K562 (cell line): Measurements from ENCODE around the gene AFG1L. TPM values are rescaled to one million over a fixed set of nuclear protein-coding genes. Genes with fewer than 3 reads are reported as not detected.

Experiments
- ATAC-seq: fragments of 200-7000 bp; cut with Tn5 transposase; 3 replicates; pipeline ENCODE4 v1.9.1; 2020; ENCODE audit warnings: moderate library complexity
- BruUV-seq: library from RNA; stranded (reverse); fragments of 400-500 nt; replicated peaks from 2 replicates; lab custom pipeline; 2021; lab: Mats Ljungman, UMichigan
- CTCF ChIA-PET: fragments of 300-600 bp; formaldehyde crosslinking; extraction: SDS; loops from one replicate; lab custom pipeline; 2021; ENCODE audit warnings: low intra/inter-chr PET ratio; lab: Yijun Ruan, JAX
- POLR2A ChIA-PET: fragments of 300-600, 350-650 bp; sonication (Branson Sonifier 250); formaldehyde crosslinking; extraction: SDS; loops from one replicate; lab custom pipeline; 2021; ENCODE audit warnings: antibody characterized with exemption, inconsistent platforms; lab: Yijun Ruan, JAX
- DNase-seq, 4 experiments: peaks; one replicate each; pipeline versions ENCODE4 v3.0.0 to v3.0.0-alpha.2; 2011 to 2018; ENCODE audit warnings: low spot score in 3 of 4, mixed read lengths in 3 of 4; ENCODE audit errors: extremely low read depth in 1 of 4
- FAIRE-seq: peaks from 2 replicates; lab custom pipeline; 2011; peaks lifted over from hg19 to GRCh38; lab: Jason Lieb, UNC
- H2AFZ ChIP-seq: 2 replicates; pipeline ENCODE4 v1.6.0; 2011; ENCODE audit warnings: low read depth, low read length, control low read depth, inconsistent platforms
- H3K27ac ChIP-seq: fragments of 200-600 bp; 3 replicates; pipeline ENCODE4 v1.8.0; 2011; ENCODE audit warnings: low read depth, mild to moderate bottlenecking, control low read depth, inconsistent platforms, low read length, moderate library complexity, mixed read lengths; ENCODE audit errors: extremely low read depth
- H3K27me3 ChIP-seq, 2 experiments: fragments of 300-600 bp in 1 of 2; 2 replicates in 1 of 2; 3 replicates in 1 of 2; pipeline versions ENCODE4 v1.6.0 to v1.8.0; 2011; ENCODE audit warnings: inconsistent platforms in 2 of 2, low read length in 2 of 2, mild to moderate bottlenecking in 1 of 2, mixed read lengths in 1 of 2, moderate library complexity in 1 of 2; ENCODE audit not compliant: control insufficient read depth in 2 of 2, insufficient read depth in 2 of 2
- H3K36me3 ChIP-seq: fragments of 300-600 bp; 3 replicates; pipeline ENCODE4 v1.8.0; 2011; ENCODE audit warnings: mild to moderate bottlenecking, low read length, inconsistent platforms; ENCODE audit not compliant: control insufficient read depth, insufficient read depth
- H3K4me1 ChIP-seq, 2 experiments: fragments of 200-600 bp in 1 of 2; replicated peaks in 1 of 2; 2 replicates in 1 of 2; 3 replicates in 1 of 2; pipeline versions ENCODE4 v1.5.1 to v1.8.0; 2011; ENCODE audit warnings: inconsistent platforms in 2 of 2, low read length in 2 of 2, mild to moderate bottlenecking in 1 of 2, mixed read lengths in 1 of 2, moderate library complexity in 1 of 2; ENCODE audit not compliant: control insufficient read depth in 2 of 2, insufficient read depth in 2 of 2
- H3K4me2 ChIP-seq: 2 replicates; pipeline ENCODE4 v1.6.1; 2011; ENCODE audit warnings: low read length, control low read depth, inconsistent platforms, mixed read lengths; ENCODE audit not compliant: insufficient read depth
- H3K4me3 ChIP-seq: fragments of 200-600 bp; sonication (generic), shearing (Covaris generic); 2 replicates; pipeline ENCODE4 v1.5.1; 2016; ENCODE audit warnings: control low read depth, inconsistent platforms
- H3K79me2 ChIP-seq: fragments of 200-600 bp; 3 replicates; pipeline ENCODE4 v1.8.0; 2011; ENCODE audit warnings: low read length, inconsistent platforms; ENCODE audit not compliant: control insufficient read depth, insufficient read depth
- H3K9ac ChIP-seq, 2 experiments: 2 replicates each; pipeline versions ENCODE4 v1.6.0 to v1.6.1; 2011; ENCODE audit warnings: low read depth in 2 of 2, low read length in 2 of 2, control low read depth in 1 of 2, inconsistent platforms in 1 of 2, mild to moderate bottlenecking in 1 of 2, mixed read lengths in 1 of 2; ENCODE audit not compliant: insufficient read depth in 1 of 2
- H3K9me1 ChIP-seq: one replicate; pipeline ENCODE4 v1.6.0; 2011; ENCODE audit warnings: inconsistent platforms, mild to moderate bottlenecking, low read length, moderate library complexity; ENCODE audit not compliant: control insufficient read depth, insufficient read depth
- H3K9me3 ChIP-seq: replicated peaks from 2 replicates; pipeline ENCODE4 v1.5.1; 2011; ENCODE audit warnings: low read depth, low read length, inconsistent platforms; ENCODE audit not compliant: control insufficient read depth, insufficient read depth
- H4K20me1 ChIP-seq: replicated peaks from 2 replicates; pipeline ENCODE4 v1.6.1; 2011; ENCODE audit warnings: low read length, inconsistent platforms, mixed read lengths; ENCODE audit not compliant: control insufficient read depth, insufficient read depth
- E2F1 ChIP-seq: sonication (generic); formaldehyde crosslinking; IDR thresholded peaks from 2 replicates; pipeline ENCODE4 v1.8.1; 2023; ENCODE audit warnings: mild to moderate bottlenecking, missing genetic modification reagents, moderate library complexity
- KLF16 ChIP-seq: IDR thresholded peaks from 2 replicates; pipeline ENCODE4 v1.6.1; 2016; ENCODE audit warnings: antibody characterized with exemption
- MYC ChIP-seq, 2 experiments: fragments of 250-450 bp in 1 of 2; sonication (Bioruptor Pico) in 1 of 2; IDR thresholded peaks; 2 replicates each; pipeline versions ENCODE4 v1.5.1 to v1.6.1; 2012 to 2021; ENCODE audit warnings: low read depth in 2 of 2, borderline replicate concordance in 1 of 2, improper control_type of control experiment in 1 of 2, low read length in 1 of 2, mild to moderate bottlenecking in 1 of 2, moderate library complexity in 1 of 2
- NFE2L1 ChIP-seq: fragments of 450-650 bp; IDR thresholded peaks from 2 replicates; pipeline ENCODE4 v1.6.1; 2016; ENCODE audit warnings: missing genetic modification characterization, low read depth, mild to moderate bottlenecking, missing compliant biosample characterization, moderate library complexity, borderline replicate concordance
- NR4A1 ChIP-seq, 2 experiments: fragments of 250-450 bp in 1 of 2; fragments of 450-650 bp in 1 of 2; sonication (Bioruptor Pico) in 1 of 2; IDR thresholded peaks; 2 replicates each; pipeline versions ENCODE4 v1.4.0 to v1.6.1; 2016 to 2020; ENCODE audit warnings: mild to moderate bottlenecking in 2 of 2, missing compliant biosample characterization in 1 of 2, missing genetic modification characterization in 1 of 2, moderate library complexity in 1 of 2
- POLR2G ChIP-seq: fragments of 200-400 bp; formaldehyde crosslinking; IDR thresholded peaks from 2 replicates; pipeline ENCODE4 v1.6.1; 2017; ENCODE audit warnings: low read depth, mild to moderate bottlenecking, antibody characterized with exemption, low read length, moderate library complexity
- SAP30 ChIP-seq: fragments of 200-600 bp; sonication (generic); IDR thresholded peaks from 2 replicates; pipeline ENCODE4 v1.6.1; 2012; ENCODE audit warnings: borderline replicate concordance, low read depth, mild to moderate bottlenecking, moderate library complexity, low read length, control low read depth, inconsistent platforms; ENCODE audit not compliant: insufficient read depth, poor library complexity, severe bottlenecking
- SETDB1 ChIP-seq: IDR thresholded peaks from one replicate; pipeline ENCODE4 v1.6.1; 2012; ENCODE audit warnings: low read length, control low read depth, inconsistent platforms
- THRB ChIP-seq: fragments of 450-650 bp; formaldehyde crosslinking; conservative IDR thresholded peaks from 2 replicates; pipeline ENCODE4 v1.4.0; 2022; ENCODE audit warnings: mild to moderate bottlenecking, missing genetic modification characterization
- TRIM25 ChIP-seq: fragments of 450-650 bp; IDR thresholded peaks from 2 replicates; pipeline ENCODE4 v1.7.0; 2016; ENCODE audit warnings: borderline replicate concordance
- ZNF354B ChIP-seq: fragments of 250-450 bp; sonication (Bioruptor Pico); IDR thresholded peaks from 2 replicates; pipeline ENCODE4 v1.4.0; 2020
- ZNF395 ChIP-seq: fragments of 200-800 bp; sonication (Bioruptor generic); IDR thresholded peaks from 2 replicates; pipeline ENCODE4 v1.6.1; 2017; ENCODE audit warnings: missing genetic modification characterization, missing compliant biosample characterization
- ZNF436 ChIP-seq: fragments of 250-450, 450-650 bp; sonication (Bioruptor Pico); formaldehyde crosslinking; IDR thresholded peaks from 2 replicates; pipeline ENCODE4 v1.7.0; 2020; ENCODE audit warnings: mild to moderate bottlenecking
- ZNF57 ChIP-seq: fragments of 450-650 bp; formaldehyde crosslinking; IDR thresholded peaks from 2 replicates; pipeline ENCODE4 v1.4.0; 2020; ENCODE audit warnings: mild to moderate bottlenecking, moderate library complexity
- WGBS: fragments of 100-300 bp; shearing (Covaris generic); methylation state at CpG from one replicate; pipeline ENCODE4 v1.1.6; 2016; ENCODE audit warnings: low coverage, mixed read lengths; ENCODE audit not compliant: insufficient coverage; ENCODE audit errors: missing lambda C conversion rate; 5-methylcytosine and 5-hydroxymethylcytosine counted together
- in situ Hi-C: fragments of 300-500 bp; cut with MboI; formaldehyde crosslinking; loops from 4 replicates; pipeline ENCODE4 v1.15.0; 2018; ENCODE audit warnings: inconsistent platforms, mixed read lengths
- intact Hi-C: fragments of 100-400 bp; cut with micrococcal nuclease; formaldehyde crosslinking; loops from 2 replicates; pipeline ENCODE4 v1.14.2; 2022
- polyA plus RNA-seq, 8 experiments: library from polyadenylated mRNA; depleted of rRNA in 4 of 8; stranded (reverse) in 5 of 8; unstranded in 3 of 8; fragments of >200 nt; fragmentation: Nextera tagmentation in 2 of 8; fragmentation: Illumina TruSeq in 1 of 8; extraction: Ambion mirVana in 2 of 8; extraction: Trizol in 1 of 8; gene quantifications; 2 replicates each; pipeline versions ENCODE4 v1.2.1 to v1.2.3, GENCODE V29; 2011 to 2014; ENCODE audit warnings: inconsistent platforms in 1 of 8, missing spikeins in 1 of 8
- total RNA-seq, 7 experiments: library from RNA; depleted of rRNA in 6 of 7; stranded (reverse); fragments of >200 nt in 6 of 7; fragmentation: Illumina TruSeq in 2 of 7; extraction: Trizol in 2 of 7; gene quantifications; 2 replicates each; pipeline versions ENCODE4 v1.2.1 to v1.2.3, GENCODE V29; 2011 to 2021; ENCODE audit warnings: low replicate concordance in 1 of 7

AFG1L gene
- total and polyA plus RNA-seq, 9 of the 15 experiments (the other 6 are each of a cell fraction or from before 2014, with no cell fraction given): 2.2 to 15.5 (median 5.8) TPM

GRCh38 chr6:108260809-108261569, 33.9 kb upstream of the AFG1L start, which contains the start of gene SNX3:
Gene SNX3, minus strand, starts transcription at chr6:108261040. Its CDS starts 119 bp downstream, at chr6:108260921.
- Histone ChIP-seq H3K4me2 (peak within 1 kb of the TSS; percentile 78), H3K9ac (peak within 1 kb of the TSS; percentile 88 to 99), H3K36me3 (peaks cover 21% of the 10 kb centered on the region), H3K4me1 (peaks cover 10 to 17% of the 10 kb centered on the region in 2 experiments), H3K79me2 (peaks cover 51% of the 10 kb centered on the region), H3K27me3 (no peaks in the 10 kb centered on the region), H3K4me3 (peak within 1 kb of the TSS; percentile 100), H3K9me1 (no peaks in the 10 kb centered on the region), H2AFZ (peak within 1 kb of the TSS; percentile 94), H3K27ac (peak within 1 kb of the TSS; percentile 86), H3K9me3 (no peaks in the 10 kb centered on the region), H4K20me1 (0 out of 2 replicates have a peak, but pooled peaks cover 3% of the 10 kb centered on the region)
- BruUV-seq: no TSS peak
- ATAC-seq: peak; percentile 95
- POLR2A ChIA-PET: interaction anchor here (0.6 to 2.1 kb wide), 13 partner anchors 10 to 1392 kb away, joined by 3 to 12 read pairs (median 4); partner anchors contain the start of gene AFG1L
- in situ Hi-C loops: no loop called here
- peak; percentile 89 for FAIRE-seq
- under 1% methylated on average over 56 of the region's 83 CpGs for WGBS
- intact Hi-C loops: loop anchor here (2.0 kb wide), 2 partner anchors 34 to 100 kb away; partner anchors contain the start of gene AFG1L
- CTCF ChIA-PET: no interaction called here
- DNase-seq: peak; percentile 93 to 97 (median 95)
- TF ChIP-seq ZNF57: no peak
- peak; percentile 42; the same call in 1 of the 2 replicates for TF ChIP-seq MYC (IDR thresholded peaks at IDR 0.05; ENCODE audit: low read depth, low read length)
- no peak for TF ChIP-seq MYC (CRISPR knock-in tag; IDR thresholded peaks at IDR 0.05; ENCODE audit: borderline replicate concordance, low read depth)
- TF ChIP-seq KLF16: no peak
- peak; percentile 72 for TF ChIP-seq SETDB1
- peak; percentile 97 for TF ChIP-seq POLR2G
- TF ChIP-seq ZNF354B (CRISPR knock-in tag): no peak
- no peak for TF ChIP-seq ZNF436
- no peak for TF ChIP-seq TRIM25
- no peak for TF ChIP-seq NR4A1 (CRISPR knock-in tag; IDR thresholded peaks at IDR 0.05)
- TF ChIP-seq NR4A1 (tag; IDR thresholded peaks at IDR 0.05): no peak
- no peak for TF ChIP-seq E2F1 (CRISPR knock-in tag)
- no peak for TF ChIP-seq THRB (CRISPR knock-in tag)
- no peak for TF ChIP-seq ZNF395
- TF ChIP-seq NFE2L1: no peak
- TF ChIP-seq SAP30: no peak
